Measurements from ENCODE around the gene UNC13B.
A peak's percentile ranks its signal among the peaks of the same experiment; 100 is the strongest.
"Not testable (repeated sequence)": the region's sequence is repeated elsewhere in the genome, so short reads cannot be mapped to it uniquely, and the experiment has no call there.

UNC13B gene

GRCh38 chr9:35164711-35165110 is 2.9 kb downstream of the UNC13B start:
- peak; percentile 7 for DNase-seq

GRCh38 chr9:35167429-35167828 is 5.6 kb downstream of the UNC13B start:
- DNase-seq: not testable (repeated sequence)

GRCh38 chr9:35168963-35169362 is 7.2 kb downstream of the UNC13B start:
- DNase-seq: no peak

GRCh38 chr9:35172878-35173277 is 11.1 kb downstream of the UNC13B start:
- DNase-seq: no peak

GRCh38 chr9:35177520-35177919 is 15.7 kb downstream of the UNC13B start:
- DNase-seq: no peak

GRCh38 chr9:35179347-35180280 is 17.8 kb downstream of the UNC13B start:
- DNase-seq: no peak

- DNase-seq: no peak
Observed at GRCh38 chr9:35180801-35181200, 19.0 kb downstream of the UNC13B start.

- DNase-seq: not testable (repeated sequence)
Observed at GRCh38 chr9:35182401-35182800, 20.6 kb downstream of the UNC13B start.

GRCh38 chr9:35182996-35183754 is 21.4 kb downstream of the UNC13B start:
- DNase-seq: not testable (repeated sequence)

GRCh38 chr9:35183755-35184480 is 22.1 kb downstream of the UNC13B start:
- not testable (repeated sequence) for DNase-seq

- DNase-seq: no peak
Observed at GRCh38 chr9:35186524-35186923, 24.7 kb downstream of the UNC13B start.

GRCh38 chr9:35190203-35190602 is 28.4 kb downstream of the UNC13B start:
- no peak for DNase-seq

- no peak for DNase-seq
Observed at GRCh38 chr9:35191105-35191504, 29.3 kb downstream of the UNC13B start.

GRCh38 chr9:35193762-35194161 is 32.0 kb downstream of the UNC13B start:
- no peak for DNase-seq

- no peak for DNase-seq
Observed at GRCh38 chr9:35195683-35196082, 33.9 kb downstream of the UNC13B start.

GRCh38 chr9:35198191-35198590 is 36.4 kb downstream of the UNC13B start:
- no peak for DNase-seq

- no peak for DNase-seq
Observed at GRCh38 chr9:35203528-35203927, 41.7 kb downstream of the UNC13B start.

- no peak for DNase-seq
Observed at GRCh38 chr9:35205340-35205739, 43.5 kb downstream of the UNC13B start.

- DNase-seq: no peak
Observed at GRCh38 chr9:35211854-35212253, 50.0 kb downstream of the UNC13B start.

GRCh38 chr9:35220659-35221338 is 59.0 kb downstream of the UNC13B start:
- no peak for DNase-seq

- DNase-seq: peak; percentile 1
Observed at GRCh38 chr9:35225677-35226076, 63.9 kb downstream of the UNC13B start.

- no peak for DNase-seq
Observed at GRCh38 chr9:35226651-35227050, 64.8 kb downstream of the UNC13B start.

- no peak for DNase-seq
Observed at GRCh38 chr9:35227284-35227683, 65.5 kb downstream of the UNC13B start.

All from fibroblast of skin of right quadriceps (primary cell).